Activated CD4-positive, alpha-beta T cell treated with anti-CD3 and anti-CD28 coated beads, Interleukin-2, Interleukin-6, amounts not matched to agents 100 ng/mL and 50 ng/mL, durations not matched to agents 16 hours and 8 hours (primary cell): ENCODE results near the gene RGS19.
A peak's percentile ranks its signal among the peaks of the same experiment; 100 is the strongest.
"Not testable (repeated sequence)": the region's sequence is repeated elsewhere in the genome, so short reads cannot be mapped to it uniquely, and the experiment has no call there.

ENCODE experiments used
- DNase-seq: peaks from one replicate; pipeline ENCODE4 v3.0.0-alpha.2; 2020

Gene RGS19

DNA sequence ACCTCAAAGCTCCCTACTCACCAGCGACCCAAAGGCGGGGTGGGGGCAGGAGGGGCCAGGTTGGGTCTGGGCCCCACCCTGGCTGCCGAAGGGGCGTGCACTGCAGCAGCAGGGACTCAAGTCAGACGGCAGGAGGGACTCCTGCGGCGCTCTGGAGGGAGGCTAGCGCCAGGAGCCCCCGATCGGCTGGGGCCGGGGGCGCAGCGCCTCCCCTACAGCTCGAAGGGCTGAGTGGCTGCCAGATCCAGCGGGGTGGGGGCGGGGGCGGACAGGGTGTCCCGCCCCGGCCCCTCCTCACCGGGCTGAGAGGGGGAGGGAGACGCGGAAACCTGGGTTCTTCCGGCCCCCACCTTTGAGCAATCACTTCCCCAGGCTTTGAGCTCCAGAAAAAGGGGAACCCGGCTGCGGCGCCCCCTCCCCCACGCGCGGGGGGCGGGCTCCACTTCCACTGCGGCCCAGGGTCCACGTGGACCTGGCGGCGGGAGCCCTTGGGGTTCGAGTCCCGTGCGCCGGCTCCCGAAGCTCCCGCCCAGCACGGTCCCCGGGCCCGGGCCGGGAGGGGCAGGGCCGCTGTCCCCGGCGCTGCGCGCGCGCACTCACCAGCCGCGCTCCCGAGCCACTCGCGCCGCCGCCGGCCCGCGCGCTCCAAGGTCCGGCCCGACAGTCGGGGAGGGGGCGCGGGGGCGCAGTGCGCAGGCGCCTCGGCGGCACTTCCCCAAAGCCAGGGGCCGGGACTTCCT, at the start of gene RGS19:
TSS of gene RGS19 (minus strand) at position 246 of the 740 bp plus-strand sequence. CDS start 2,632 bp downstream, outside the sequence.
- peak; percentile 85 for DNase-seq

DNA sequence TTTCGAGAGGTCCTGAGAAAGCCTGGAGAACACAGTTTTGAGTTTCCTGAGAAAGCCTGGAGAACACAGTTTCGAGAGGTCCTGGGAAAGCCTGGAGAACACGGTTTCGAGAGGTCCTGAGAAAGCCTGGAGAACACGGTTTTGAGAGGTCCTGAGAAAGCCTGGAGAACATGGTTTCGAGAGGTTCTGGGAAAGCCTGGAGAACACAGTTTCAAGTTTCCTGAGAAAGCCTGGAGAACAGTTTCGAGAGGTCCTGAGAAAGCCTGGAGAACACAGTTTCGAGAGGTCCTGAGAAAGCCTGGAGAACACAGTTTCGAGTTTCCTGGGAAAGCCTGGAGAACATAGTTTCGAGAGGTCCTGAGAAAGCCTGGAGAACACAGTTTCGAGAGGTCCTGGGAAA, 44.2 kb upstream of the RGS19 start:
- not testable (repeated sequence) for DNase-seq

GRCh38 chr20:64122927-64123326, 43.6 kb upstream of the RGS19 start:
- not testable (repeated sequence) for DNase-seq

- no peak for DNase-seq
These were observed 42.3 kb upstream of the RGS19 start for GRCh38 chr20:64121586-64121985.

- DNase-seq: no peak
These were observed 40.5 kb upstream of the RGS19 start for GRCh38 chr20:64119681-64120341.

DNA sequence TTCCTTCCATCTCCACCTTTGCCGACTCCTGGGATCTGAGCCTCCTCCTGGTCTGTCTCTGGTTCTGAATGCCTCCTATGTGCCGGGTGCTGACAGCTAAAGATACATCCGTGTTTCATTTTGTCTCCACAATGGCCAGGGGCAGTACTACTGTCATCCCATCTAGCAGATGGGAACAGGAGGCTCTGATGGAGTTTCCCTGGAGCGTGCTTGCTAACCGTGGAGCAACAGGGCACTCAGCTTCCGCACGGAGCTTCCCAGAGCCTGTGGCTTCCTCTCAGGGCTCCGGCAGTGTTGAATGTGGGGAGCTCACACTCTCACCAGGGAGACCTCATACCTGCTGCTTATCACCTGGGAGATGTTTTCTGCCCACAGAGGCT, 40.0 kb upstream of the RGS19 start:
- no peak for DNase-seq

GRCh38 chr20:64117432-64117777, 38.1 kb upstream of the RGS19 start:
- DNase-seq: not testable (repeated sequence)

DNA sequence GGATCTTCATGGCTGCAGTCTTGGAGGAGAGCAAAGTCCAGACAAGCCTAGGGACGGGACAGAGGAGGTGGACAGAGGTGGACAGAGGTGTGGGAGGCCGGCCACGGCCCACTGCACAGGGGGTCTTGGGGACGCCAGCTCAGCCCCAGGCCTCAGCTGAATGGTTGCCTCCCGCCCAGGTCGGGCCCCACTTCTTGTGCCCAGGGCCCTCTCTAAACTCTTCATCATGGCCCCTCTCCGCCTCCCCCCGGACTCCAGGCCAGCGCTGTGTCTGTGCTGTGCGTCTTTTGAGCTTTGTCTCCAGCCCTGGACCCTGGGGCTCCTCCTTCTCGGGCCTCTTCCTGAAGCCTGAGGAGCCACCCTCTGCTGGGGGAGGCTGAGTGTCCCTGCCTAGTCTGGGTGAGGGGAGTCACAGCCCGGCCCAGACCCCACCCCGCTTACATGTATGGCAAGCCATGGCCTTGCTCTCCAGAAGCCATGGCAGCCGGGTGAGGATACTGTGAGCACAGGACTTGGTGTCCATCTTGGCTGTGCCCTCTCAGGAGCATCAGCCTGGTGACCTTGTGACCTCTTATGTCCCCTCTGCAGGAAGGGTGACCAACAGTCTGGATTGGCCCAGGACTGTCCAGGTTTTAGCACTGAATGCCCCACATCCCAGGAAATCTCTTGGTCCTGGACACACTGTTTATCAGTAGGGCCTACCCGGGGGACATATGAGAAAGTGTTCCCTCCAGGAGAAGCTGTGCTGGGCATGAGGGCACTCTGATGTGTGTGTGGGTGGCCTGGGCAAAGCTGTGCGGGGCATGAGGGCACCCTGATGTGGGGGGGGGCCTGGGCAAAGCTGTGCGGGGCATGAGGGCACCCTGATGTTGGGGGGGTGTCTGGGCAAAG, 37.5 kb upstream of the RGS19 start:
- no peak for DNase-seq

- DNase-seq: no peak
These were observed 36.7 kb upstream of the RGS19 start for GRCh38 chr20:64116016-64116415.

- DNase-seq: no peak
These were observed 36.0 kb upstream of the RGS19 start for GRCh38 chr20:64115171-64115911.

DNA sequence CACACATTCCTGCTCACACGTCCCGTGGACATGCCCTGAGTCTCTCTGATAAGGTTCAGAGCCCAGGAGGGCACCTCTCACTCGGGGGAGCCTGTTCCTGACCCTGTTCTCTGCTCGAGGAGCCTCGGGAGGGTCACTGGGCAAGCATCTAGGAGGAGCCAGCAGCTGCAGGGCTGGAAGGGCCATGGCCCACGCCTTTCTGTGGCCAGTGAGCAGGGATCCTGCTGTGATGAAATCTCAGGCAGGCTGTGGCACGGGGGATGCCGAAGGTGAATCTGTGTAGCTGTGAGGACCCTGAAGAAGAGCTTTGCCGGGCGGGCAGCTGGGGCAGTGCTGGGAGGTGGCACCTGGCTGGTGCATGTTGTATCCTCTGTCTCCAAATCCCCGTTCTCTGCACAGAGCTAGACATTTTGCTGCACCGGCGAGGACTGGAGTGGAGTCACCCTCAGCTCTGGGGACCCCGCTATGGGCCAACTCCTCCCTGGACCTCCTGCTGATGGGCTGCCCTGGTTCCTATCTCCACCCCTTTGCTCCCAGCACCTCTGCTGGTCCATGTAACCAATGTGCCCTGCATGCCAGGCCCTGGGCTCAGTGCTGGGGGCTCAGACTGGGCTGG, 35.1 kb upstream of the RGS19 start:
- no peak for DNase-seq

DNA sequence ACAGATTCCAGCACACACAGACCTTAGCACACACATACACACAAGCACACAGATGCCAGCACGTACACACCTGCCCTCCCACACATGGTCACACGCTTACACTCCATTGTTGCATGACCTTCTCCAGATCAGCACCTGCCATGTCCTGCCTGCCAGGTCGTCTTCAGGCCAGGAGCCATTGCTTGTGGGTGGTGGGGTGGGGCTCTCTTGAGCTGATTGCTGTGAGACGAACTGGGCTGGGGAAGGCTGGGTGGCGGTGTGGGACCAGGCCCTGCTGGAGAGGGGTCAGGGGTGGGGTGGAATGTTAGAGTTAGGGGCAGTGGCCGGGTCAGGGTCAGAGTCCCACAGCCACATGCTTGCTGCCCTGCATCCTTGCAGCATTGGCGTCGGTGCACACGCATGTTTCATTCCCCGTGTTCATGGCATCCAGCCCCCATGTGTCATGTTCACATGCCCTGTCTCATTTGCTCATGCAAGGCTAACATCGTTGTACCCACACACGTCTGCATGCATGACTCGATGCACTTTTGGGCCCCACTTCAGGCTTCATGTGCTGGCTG, 34.6 kb upstream of the RGS19 start:
- no peak for DNase-seq

DNA sequence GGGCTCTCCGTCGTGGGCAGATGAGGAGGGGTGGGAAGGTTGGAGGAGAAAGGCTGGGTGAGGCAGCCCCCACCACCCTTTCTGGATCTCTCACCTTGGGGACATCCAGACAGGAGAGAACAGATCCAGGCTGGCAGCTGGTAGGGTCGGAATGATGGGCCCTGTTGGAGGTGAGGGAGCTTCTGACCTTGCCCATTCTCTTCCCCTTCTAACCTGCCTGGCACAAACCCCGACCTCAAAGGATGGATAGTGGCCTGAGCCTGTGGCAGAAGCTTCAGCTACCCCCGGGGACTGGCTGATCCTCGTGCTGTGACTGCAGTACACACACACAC, 34.1 kb upstream of the RGS19 start:
- DNase-seq: no peak

- DNase-seq: no peak
These were observed 33.5 kb upstream of the RGS19 start for GRCh38 chr20:64112691-64113443.

- no peak for DNase-seq
These were observed 32.7 kb upstream of the RGS19 start for GRCh38 chr20:64111841-64112641.

- DNase-seq: no peak
These were observed 31.2 kb upstream of the RGS19 start for GRCh38 chr20:64110411-64111068.

DNA sequence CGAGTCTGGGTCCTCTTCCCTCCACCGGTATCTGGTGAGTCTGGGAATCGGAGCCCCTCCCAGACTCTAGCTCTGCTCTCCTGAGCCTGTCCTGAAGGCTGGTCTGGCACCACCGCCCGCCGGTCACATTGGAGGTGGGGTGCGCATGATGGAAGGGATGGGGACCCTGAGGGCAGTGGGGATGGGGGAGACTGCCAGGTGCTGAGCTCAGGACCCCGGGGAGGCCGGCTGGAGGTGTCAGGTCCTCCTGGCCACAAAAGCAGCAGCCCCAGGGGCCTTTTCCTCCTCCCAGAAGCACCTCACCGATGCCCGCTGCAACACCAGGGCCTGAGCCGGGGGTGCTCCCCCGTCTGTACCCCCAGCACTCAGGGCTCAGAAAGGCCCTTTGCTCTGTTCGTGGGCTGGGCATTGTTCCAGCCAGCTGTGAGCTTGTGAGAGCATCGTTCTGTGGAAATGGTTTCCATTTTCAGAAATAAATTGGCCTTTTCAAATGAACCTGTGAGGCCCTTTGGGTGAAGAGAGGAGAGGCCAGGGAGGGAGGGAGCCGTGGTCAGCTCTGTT, 30.6 kb upstream of the RGS19 start:
- no peak for DNase-seq

DNA sequence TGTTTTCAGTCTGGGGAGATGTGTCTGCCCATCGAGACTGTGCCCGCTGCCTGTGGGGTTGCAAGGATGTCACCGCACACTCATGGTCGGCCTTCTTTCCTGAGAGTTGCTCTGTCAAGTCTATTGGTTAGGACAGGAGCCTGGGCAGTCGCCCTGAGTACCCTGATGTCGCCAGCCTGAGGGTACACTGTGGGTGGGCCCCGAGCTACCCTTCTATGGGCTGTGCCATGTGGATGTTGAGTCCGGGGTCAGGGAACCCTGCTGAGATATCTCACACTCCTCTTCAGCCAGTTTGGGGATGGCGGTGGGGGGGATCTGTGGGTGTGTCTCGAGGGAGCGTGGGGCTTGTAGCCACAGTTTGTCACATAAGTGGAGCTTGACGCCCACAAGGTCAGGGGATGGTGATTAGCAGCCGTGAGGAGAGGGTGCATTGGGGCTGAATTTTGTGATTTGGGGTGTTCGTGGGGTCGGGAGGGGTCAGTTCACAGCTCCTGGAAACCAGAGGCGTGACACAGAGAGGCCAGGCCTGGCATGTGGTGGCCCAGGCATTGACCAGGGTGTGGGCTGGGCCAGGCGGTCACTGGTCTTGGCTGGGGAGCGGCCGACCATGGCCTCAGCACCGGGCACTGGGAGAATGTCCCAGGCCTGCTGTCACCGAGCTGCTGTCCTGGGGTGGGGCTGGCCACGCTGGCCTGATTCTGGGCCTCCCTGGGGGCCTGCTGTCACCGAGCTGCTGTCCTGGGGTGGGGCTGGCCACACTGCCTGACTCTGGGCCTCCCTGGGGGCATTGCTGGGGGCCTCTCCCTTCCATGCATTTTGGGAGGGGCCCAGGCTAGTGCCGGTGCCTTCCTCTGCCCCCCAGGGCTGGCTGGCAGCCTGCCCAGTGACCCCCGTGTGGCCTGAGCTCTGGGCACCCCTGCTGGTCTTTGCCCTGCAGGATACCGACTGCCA, 29.7 kb upstream of the RGS19 start:
- DNase-seq: no peak
